Skeletal muscle satellite cell (primary cell): ENCODE data around the gene TLK1.

Source experiments
- H3K27me3 ChIP-seq: 2 replicates; pipeline ENCODE4 v1.7.0; 2013; ENCODE audit warnings: low read length; ENCODE audit not compliant: control insufficient read depth, insufficient read depth
- H3K36me3 ChIP-seq: 2 replicates; pipeline ENCODE4 v1.7.0; 2013; ENCODE audit warnings: mild to moderate bottlenecking, control low read depth, low read length; ENCODE audit not compliant: insufficient read depth
- H3K4me1 ChIP-seq: 2 replicates; pipeline ENCODE4 v1.7.0; 2013; ENCODE audit warnings: low read length; ENCODE audit not compliant: control insufficient read depth, insufficient read depth
- H3K4me2 ChIP-seq: 2 replicates; pipeline ENCODE4 v1.7.0; 2013; ENCODE audit warnings: mild to moderate bottlenecking, low read length
- H3K4me3 ChIP-seq: 2 replicates; pipeline ENCODE4 v1.7.0; 2013; ENCODE audit warnings: low read length
- H3K9ac ChIP-seq: 2 replicates; pipeline ENCODE4 v1.7.0; 2013; ENCODE audit warnings: mild to moderate bottlenecking, low read depth, low read length, moderate library complexity
- H3K9me3 ChIP-seq: replicated peaks from 2 replicates; pipeline ENCODE4 v1.7.0; 2013; ENCODE audit warnings: mild to moderate bottlenecking, control low read depth, low read length

The TLK1 gene

GRCh38 chr2:171136024-171136423 is 24.7 kb downstream of the TLK1 start:
- no peak overlapping the region for H3K4me3 ChIP-seq
- no peaks in the 10 kb centered on the region for H3K4me1 ChIP-seq
- no peaks in the 10 kb centered on the region for H3K27me3 ChIP-seq
- H3K4me2 ChIP-seq = no peak overlapping the region
- H3K9me3 ChIP-seq = no peaks in the 10 kb centered on the region
- H3K36me3 ChIP-seq = no peaks in the 10 kb centered on the region
- no peak overlapping the region for H3K9ac ChIP-seq

DNA sequence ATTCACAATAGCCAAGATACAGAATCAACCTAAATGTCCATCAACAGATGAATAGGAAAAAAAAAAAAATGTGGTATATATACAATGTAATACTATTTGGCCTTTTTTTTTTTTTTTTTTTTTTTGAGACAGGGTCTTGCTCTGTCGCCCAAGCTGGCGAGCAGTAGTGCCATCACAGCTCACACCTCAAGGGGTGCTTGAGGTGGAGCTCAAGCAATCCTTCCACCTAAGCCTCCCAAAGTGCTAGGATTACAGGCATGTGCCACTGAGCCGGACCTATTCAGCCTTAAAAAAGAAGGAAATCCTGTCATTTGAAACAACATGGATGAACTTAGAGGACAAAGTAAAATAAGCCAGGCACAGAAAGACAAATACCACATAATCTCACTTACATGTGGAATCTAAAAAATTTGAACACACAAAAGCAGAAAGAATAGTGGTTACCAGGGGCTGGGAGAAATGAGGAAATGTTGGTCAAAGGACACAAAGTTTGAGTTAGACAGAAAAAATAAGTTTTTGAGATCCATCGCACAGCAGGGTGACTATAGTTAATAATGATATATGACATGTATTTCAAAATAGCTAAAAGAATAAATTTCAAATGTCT is 26.0 kb downstream of the TLK1 start:
- Histone ChIP-seq H3K4me1 (no peaks in the 10 kb centered on the region), H3K9me3 (no peaks in the 10 kb centered on the region), H3K9ac (no peak overlapping the region), H3K36me3 (no peaks in the 10 kb centered on the region), H3K4me2 (no peak overlapping the region), H3K27me3 (no peaks in the 10 kb centered on the region), H3K4me3 (no peak overlapping the region)

GRCh38 chr2:171132086-171132485 is 28.6 kb downstream of the TLK1 start:
- Histone ChIP-seq H3K9me3 (no peaks in the 10 kb centered on the region), H3K4me3 (no peak overlapping the region), H3K4me2 (no peak overlapping the region), H3K9ac (no peak overlapping the region), H3K4me1 (no peaks in the 10 kb centered on the region), H3K36me3 (no peaks in the 10 kb centered on the region), H3K27me3 (no peaks in the 10 kb centered on the region)

DNA sequence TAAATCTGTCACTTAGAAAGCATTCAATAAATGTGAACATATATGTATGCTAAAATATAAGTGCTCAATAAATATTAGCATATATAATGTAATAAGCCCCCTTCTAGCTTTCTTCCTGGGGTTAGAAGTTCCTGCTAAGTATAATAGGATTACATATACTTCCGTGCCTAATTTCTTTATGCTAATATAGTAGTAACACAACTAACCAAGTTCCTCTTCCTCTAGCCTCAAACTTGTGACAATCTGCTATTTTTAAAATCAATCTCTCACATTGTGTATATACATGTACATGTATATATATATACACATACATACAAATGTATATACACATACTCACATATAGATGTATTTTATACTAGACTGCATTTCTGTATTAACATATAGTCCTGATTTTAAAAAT is 32.2 kb downstream of the TLK1 start:
- no peaks in the 10 kb centered on the region for H3K9me3 ChIP-seq
- no peaks in the 10 kb centered on the region for H3K27me3 ChIP-seq
- H3K4me3 ChIP-seq = no peak overlapping the region
- no peaks in the 10 kb centered on the region for H3K36me3 ChIP-seq
- H3K4me2 ChIP-seq = no peak overlapping the region
- no peak overlapping the region for H3K9ac ChIP-seq
- H3K4me1 ChIP-seq = no peaks in the 10 kb centered on the region

GRCh38 chr2:171124541-171124940 is 36.2 kb downstream of the TLK1 start:
- no peaks in the 10 kb centered on the region for H3K36me3 ChIP-seq

DNA sequence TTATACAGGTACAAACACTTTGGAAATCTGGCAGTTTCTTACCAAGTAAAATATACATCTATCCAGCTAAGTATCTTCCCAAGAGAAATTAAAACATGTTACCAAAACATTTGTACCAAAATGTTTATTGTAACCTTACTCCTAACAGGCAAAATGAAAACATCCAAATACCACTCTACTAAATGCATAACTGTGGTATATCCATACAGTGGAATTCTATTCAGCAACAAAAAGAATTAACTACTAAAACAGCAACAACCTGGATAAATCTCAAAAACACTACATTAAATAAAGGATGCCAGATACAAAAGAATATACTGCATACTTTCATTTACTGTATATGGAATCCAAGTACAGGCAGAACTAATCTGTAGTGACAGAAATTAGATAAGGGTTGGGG is 51.1 kb downstream of the TLK1 start:
- Histone ChIP-seq H3K9ac (no peak overlapping the region), H3K36me3 (peaks cover 2% of the 10 kb centered on the region), H3K27me3 (no peaks in the 10 kb centered on the region), H3K4me1 (no peaks in the 10 kb centered on the region), H3K4me2 (no peak overlapping the region), H3K9me3 (no peaks in the 10 kb centered on the region), H3K4me3 (no peak overlapping the region)

More at GRCh38 chr2:171124541-171124940, 36.2 kb downstream of the TLK1 start:
- no peaks in the 10 kb centered on the region for H3K4me1 ChIP-seq
- H3K9ac ChIP-seq = no peak overlapping the region
- no peak overlapping the region for H3K4me2 ChIP-seq
- no peaks in the 10 kb centered on the region for H3K9me3 ChIP-seq
- H3K27me3 ChIP-seq = no peaks in the 10 kb centered on the region
- no peak overlapping the region for H3K4me3 ChIP-seq

GRCh38 chr2:171109020-171109419 is 51.7 kb downstream of the TLK1 start:
- Histone ChIP-seq H3K27me3 (no peaks in the 10 kb centered on the region), H3K36me3 (no peaks in the 10 kb centered on the region), H3K4me2 (no peak overlapping the region), H3K4me1 (no peaks in the 10 kb centered on the region), H3K9ac (no peak overlapping the region), H3K9me3 (no peaks in the 10 kb centered on the region), H3K4me3 (no peak overlapping the region)

GRCh38 chr2:171107803-171108202 is 52.9 kb downstream of the TLK1 start:
- H3K4me1 ChIP-seq = no peaks in the 10 kb centered on the region

DNA sequence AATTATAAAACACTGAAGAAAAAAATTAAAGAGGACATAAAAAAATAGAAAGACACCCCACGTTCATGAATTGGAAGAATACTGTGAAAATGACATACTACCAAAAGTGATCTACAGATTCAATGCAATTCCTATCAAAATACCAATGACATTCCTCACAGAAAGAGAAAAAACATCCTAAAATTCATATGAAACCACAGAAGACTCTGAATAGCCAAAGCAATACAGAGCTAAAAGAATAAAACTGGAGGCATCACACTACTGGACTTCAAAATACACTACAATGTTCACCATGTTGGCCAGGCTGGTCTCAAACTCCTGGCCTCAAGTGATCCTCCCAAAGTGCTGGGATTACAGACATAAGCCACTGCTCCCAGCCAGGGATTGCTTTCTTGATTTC is 56.3 kb downstream of the TLK1 start:
- no peaks in the 10 kb centered on the region for H3K9me3 ChIP-seq
- no peaks in the 10 kb centered on the region for H3K27me3 ChIP-seq
- no peak overlapping the region for H3K4me3 ChIP-seq
- H3K4me2 ChIP-seq = no peak overlapping the region
- no peak overlapping the region for H3K9ac ChIP-seq
- no peaks in the 10 kb centered on the region for H3K4me1 ChIP-seq
- H3K36me3 ChIP-seq = no peaks in the 10 kb centered on the region

More at GRCh38 chr2:171107803-171108202, 52.9 kb downstream of the TLK1 start:
- no peaks in the 10 kb centered on the region for H3K9me3 ChIP-seq
- no peak overlapping the region for H3K4me2 ChIP-seq
- no peak overlapping the region for H3K4me3 ChIP-seq
- H3K36me3 ChIP-seq = no peaks in the 10 kb centered on the region
- no peak overlapping the region for H3K9ac ChIP-seq
- H3K27me3 ChIP-seq = no peaks in the 10 kb centered on the region

DNA sequence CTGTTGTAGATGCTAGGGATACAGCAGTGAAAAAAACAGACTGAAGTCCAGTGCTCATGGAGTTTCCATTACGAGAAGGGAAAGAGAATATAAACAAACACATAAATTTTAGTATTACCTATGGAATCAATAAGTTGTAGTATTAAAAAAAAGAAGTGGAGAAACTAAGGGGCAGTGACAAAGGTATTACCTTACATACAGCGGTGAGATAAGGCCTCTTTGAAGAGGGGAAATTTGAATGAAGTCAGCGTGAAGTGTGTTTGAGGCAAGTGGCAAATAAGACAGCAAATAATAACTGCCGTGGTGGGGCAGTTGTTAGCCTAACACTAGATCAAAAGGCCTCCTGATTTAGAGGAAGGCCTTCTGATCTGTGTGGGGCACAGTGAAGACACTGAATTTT is 57.9 kb downstream of the TLK1 start:
- H3K9me3 ChIP-seq = no peaks in the 10 kb centered on the region
- H3K36me3 ChIP-seq = peaks cover 3% of the 10 kb centered on the region
- no peak overlapping the region for H3K4me3 ChIP-seq
- H3K4me1 ChIP-seq = no peaks in the 10 kb centered on the region
- H3K27me3 ChIP-seq = no peaks in the 10 kb centered on the region
- no peak overlapping the region for H3K9ac ChIP-seq
- no peak overlapping the region for H3K4me2 ChIP-seq

DNA sequence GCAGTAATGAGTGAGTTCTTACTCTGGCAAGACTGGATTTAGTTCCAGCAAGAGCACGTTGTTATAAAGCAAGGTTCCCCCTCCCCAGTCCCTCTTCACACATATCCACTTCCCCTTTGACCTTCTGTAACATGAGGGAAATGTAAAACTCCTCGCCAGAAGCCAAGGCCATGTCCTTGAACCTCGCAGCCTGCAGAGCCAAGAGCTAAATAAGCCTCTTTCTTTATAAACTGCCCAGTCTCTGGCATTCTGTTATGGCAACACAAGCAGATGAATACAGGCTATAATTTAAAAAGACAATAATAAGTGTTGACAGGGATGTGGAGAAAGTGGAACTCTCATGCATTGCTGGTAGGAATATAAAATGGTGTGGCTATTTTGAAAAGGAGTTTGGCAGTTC is 60.3 kb downstream of the TLK1 start:
- peaks cover 3% of the 10 kb centered on the region for H3K36me3 ChIP-seq
- no peaks in the 10 kb centered on the region for H3K4me1 ChIP-seq
- no peaks in the 10 kb centered on the region for H3K9me3 ChIP-seq
- H3K4me3 ChIP-seq = no peak overlapping the region
- no peak overlapping the region for H3K9ac ChIP-seq
- no peaks in the 10 kb centered on the region for H3K27me3 ChIP-seq
- no peak overlapping the region for H3K4me2 ChIP-seq

DNA sequence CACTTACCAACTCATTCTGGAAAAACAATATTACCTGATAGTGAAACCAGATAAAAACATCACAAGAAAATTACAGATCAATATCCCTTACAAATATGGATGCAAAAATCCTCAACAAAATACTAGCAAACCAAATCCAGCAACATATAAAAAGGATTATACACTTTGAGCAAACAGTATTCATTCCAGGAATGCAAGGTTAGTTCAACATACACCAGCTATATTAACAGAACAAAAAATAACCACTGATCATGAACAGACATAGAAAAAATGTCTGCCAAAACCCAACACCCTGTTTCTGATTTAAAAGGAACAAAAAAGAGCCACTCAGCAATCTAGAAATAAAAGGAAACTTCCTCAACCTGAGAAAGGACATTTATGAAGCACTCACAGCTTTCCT is 62.1 kb downstream of the TLK1 start:
- no peak overlapping the region for H3K9ac ChIP-seq
- H3K36me3 ChIP-seq = peaks cover 3% of the 10 kb centered on the region
- no peaks in the 10 kb centered on the region for H3K27me3 ChIP-seq
- no peak overlapping the region for H3K4me2 ChIP-seq
- no peaks in the 10 kb centered on the region for H3K4me1 ChIP-seq
- no peaks in the 10 kb centered on the region for H3K9me3 ChIP-seq
- no peak overlapping the region for H3K4me3 ChIP-seq
